HG03159 (cell line): ENCODE data around the gene IMMP1L.

ENCODE experiments used
- ATAC-seq: cut with Tn5 transposase; IDR thresholded peaks from one replicate; pipeline ENCODE4 v1.9.1; 2021; ENCODE audit warnings: mild to moderate bottlenecking, moderate library complexity; ENCODE audit not compliant: unreplicated experiment

Gene IMMP1L

GRCh38 chr11:31404614-31405013 lies 104.8 kb downstream of the IMMP1L start:
- no peak for ATAC-seq

DNA sequence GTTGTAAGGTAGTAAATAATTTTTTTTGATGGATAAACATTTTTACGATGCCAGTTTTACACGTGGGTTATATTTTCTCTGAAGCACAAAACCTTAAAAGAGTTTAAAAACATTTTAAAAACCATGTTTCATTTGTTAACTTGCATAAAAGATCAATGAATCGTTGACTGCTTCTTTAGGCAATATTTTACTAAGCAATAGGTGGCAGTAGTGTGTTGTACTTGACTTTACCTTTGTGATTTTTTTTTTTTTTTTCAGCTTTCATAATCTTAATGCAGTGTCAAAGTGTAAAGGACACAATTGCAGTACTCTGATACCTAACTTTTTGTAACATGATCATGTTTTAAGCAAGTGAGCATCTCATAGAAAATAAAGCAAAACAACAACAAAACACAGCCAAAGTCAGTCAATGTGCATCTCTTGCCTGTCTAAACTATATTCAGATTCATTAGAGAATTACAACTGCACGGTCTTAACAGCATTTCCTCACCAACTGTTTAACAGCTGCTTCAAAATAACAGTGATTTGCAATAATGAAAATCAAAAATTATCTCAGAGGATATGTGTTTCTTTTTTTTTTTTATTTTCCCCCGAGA lies 112.1 kb downstream of the IMMP1L start:
- ATAC-seq: no peak

- no peak for ATAC-seq
Observed at GRCh38 chr11:31387379-31387778, 122.0 kb downstream of the IMMP1L start.

- ATAC-seq: no peak
Observed at GRCh38 chr11:31383116-31383515, 126.3 kb downstream of the IMMP1L start.
